VCaP (cell line): Measurements from ENCODE around the gene OSBPL6.

Experiments
- H3K27ac ChIP-seq: fragments of 450-650 bp; 2 replicates; pipeline ENCODE4 v1.5.1; 2017
- CTCF ChIP-seq: fragments of 450-650 bp; conservative IDR thresholded peaks from 2 replicates; pipeline ENCODE4 v1.5.1; 2017; ENCODE audit warnings: mild to moderate bottlenecking, moderate library complexity

The OSBPL6 gene

GRCh38 chr2:178225006-178225805 is 30.9 kb downstream of the OSBPL6 start:
- H3K27ac ChIP-seq = no peak overlapping the region
- TF ChIP-seq CTCF = no peak

GRCh38 chr2:178227187-178227586 is 32.9 kb downstream of the OSBPL6 start:
- no peak overlapping the region for H3K27ac ChIP-seq
- TF ChIP-seq CTCF = no peak

- H3K27ac ChIP-seq = no peak overlapping the region
- no peak for TF ChIP-seq CTCF
These were observed 35.6 kb downstream of the OSBPL6 start for GRCh38 chr2:178229927-178230326.

GRCh38 chr2:178230396-178230795 is 36.1 kb downstream of the OSBPL6 start:
- no peak for TF ChIP-seq CTCF
- no peak overlapping the region for H3K27ac ChIP-seq

GRCh38 chr2:178233428-178233827 is 39.1 kb downstream of the OSBPL6 start:
- no peak for TF ChIP-seq CTCF
- H3K27ac ChIP-seq = no peak overlapping the region

GRCh38 chr2:178234648-178235047 is 40.3 kb downstream of the OSBPL6 start:
- H3K27ac ChIP-seq = no peak overlapping the region
- TF ChIP-seq CTCF = no peak

GRCh38 chr2:178237488-178238153 is 43.3 kb downstream of the OSBPL6 start:
- H3K27ac ChIP-seq = no peak overlapping the region
- no peak for TF ChIP-seq CTCF
